ENCODE results near the gene MINDY3.
"Not testable (repeated sequence)": the region's sequence is repeated elsewhere in the genome, so short reads cannot be mapped to it uniquely, and the experiment has no call there.

MINDY3 gene

DNA sequence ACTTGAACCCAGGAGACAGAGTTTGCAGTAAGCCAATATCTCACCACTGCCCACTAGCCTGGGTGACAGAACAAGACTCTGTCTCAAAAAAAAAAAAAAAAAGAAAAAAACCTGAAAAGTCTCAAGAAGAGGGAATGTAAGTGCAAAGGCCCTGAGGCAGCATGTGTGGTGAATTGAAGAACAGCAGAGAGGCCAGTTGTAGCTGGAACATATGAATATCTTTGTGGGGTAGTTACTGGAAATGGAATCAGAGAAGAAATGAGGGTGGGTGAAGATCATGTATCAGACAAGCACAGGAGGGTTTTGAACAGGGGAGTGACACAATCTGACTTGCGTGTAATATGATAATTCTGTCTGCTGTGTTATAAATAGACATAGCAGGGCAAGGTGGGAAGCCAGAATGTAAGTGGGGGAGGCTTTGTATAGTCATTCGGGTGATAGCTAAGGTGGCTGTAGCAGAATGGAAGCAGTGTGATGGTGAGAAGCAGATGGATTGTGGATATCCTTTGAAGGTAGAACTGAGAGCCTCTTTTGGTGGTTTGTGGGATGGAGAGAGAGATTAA lies 95.3 kb downstream of the MINDY3 start:
- DNase-seq: no peak

DNA sequence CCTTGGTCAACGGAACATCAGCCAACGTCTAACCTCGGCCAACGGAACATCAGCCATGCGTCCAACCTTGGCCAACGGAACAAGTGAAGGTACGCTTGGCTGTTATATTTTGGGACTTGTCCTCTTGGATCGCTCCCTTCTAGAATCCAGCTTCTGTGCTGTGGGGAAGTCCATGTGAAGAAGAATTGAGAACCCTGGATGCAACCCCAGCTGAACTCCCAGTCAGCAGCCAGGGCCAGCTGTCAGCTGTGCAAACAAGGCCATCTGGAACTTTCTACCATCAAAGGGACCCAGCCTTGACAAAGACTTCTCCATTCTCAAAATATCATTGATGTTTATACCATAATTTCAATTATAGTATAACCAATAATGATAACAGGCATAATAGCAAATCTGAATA lies 97.3 kb downstream of the MINDY3 start:
- DNase-seq: no peak

DNA sequence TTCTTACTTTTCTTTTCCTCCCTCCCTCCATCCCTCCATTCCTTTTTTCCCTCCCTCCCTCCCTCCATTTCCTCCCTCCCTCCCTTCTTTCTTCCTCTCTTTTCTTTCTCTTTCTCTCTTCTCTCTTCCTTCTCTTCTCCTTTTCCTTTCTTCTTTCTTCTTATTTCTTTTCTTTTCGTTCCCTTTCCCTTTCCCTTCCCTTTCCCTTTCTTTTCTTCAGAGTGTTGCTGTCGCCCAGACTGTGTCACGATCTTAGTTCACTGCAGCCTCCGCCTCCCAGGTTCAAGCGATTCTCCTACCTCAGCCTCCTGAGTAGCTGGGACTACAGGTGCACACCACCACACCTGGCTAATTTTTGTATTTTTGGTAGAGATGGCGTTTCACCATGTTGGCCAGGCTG lies 98.1 kb downstream of the MINDY3 start:
- not testable (repeated sequence) for DNase-seq

DNA sequence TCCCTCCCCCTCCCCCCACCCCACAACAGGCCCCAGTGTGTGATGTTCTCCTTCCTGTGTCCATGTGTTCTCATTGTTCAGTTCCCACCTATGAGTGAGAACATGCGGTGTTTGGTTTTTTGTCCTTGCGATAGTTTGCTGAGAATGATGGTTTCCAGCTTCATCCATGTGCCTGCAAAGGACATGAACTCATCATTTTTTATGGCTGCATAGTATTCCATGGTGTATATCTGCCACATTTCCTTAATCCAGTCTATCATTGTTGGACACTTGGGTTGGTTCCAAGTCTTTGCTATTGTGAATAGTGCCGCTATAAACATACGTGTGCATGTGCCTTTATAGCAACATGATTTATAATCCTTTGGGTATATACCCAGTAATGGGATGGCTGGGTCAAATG lies 99.1 kb downstream of the MINDY3 start:
- DNase-seq: not testable (repeated sequence)

DNA sequence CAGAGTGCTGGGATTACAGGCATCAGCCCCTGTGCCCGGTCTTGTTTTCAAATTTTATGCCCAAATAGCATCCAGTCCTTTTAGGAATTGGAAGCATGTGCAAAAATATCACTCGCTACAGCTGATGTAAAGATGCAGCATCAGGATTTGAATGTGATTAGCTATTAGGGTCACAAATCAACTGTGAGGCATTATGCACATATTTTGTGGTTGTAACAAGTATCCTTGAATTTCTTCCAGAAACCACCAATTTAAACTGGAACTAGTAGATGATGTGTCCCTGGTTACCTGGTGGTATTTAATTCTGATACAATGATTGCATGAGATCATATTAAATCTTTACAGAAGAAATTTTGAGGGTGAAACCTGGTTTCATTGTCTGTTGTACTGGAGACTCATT lies 99.6 kb downstream of the MINDY3 start:
- DNase-seq: no peak

DNA sequence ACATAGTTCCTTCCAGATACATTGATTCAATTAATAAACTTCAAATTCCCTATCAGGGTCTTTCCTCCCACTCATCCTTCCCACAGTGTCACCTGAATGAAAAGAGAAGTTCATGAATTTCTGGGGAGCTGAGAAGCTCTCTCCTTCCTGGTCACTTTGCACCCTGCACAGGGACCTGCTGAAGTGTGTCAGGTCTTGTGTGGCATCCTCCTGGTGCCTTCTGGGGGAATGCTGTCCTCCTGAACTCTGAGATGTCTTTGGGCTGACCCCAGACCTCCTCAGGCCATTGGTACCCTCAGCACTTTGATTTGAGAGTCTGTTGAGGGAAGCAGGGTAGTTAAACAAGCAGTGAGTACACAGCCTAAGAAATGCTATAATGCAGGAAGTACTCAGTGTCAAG lies 101.0 kb downstream of the MINDY3 start:
- no peak for DNase-seq

DNA sequence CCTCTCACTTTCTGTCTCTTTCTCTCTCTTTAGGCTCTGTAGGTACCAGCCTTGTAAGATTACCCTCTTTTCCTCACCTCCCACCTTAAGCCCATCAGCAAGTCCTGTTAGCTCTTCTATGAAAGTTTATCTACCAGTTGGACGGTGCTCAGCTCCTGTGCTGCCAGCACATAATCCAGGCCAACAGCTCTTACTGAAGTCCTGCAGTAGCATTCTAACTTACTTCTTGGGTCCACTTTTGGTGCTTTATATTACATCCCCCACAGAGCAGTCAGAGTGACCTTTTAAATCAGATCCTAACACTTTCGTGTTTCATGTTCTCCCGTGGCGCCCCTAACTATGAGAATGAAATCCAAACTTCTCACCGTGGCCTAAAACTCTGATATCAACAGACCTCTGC lies 101.7 kb downstream of the MINDY3 start:
- no peak for DNase-seq

DNA sequence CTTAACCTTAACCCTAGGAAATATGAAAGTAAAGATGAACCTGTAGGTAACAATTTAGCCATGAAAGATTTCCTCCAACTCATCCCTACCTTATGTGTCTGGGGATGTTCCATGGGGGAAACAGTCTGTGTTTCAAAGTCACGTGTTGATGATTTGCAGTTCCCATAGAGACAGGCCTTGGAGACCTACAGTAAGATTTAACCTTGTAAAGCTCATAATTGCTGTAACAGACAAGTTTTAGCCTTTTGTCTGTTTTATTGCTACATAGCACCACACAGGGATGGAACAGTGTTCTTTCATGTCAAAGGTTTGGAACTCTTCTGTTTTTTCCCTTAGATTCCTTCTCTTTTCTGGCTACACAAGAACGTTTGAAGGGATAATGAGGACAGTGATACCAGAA lies 105.4 kb downstream of the MINDY3 start:
- DNase-seq: no peak

DNA sequence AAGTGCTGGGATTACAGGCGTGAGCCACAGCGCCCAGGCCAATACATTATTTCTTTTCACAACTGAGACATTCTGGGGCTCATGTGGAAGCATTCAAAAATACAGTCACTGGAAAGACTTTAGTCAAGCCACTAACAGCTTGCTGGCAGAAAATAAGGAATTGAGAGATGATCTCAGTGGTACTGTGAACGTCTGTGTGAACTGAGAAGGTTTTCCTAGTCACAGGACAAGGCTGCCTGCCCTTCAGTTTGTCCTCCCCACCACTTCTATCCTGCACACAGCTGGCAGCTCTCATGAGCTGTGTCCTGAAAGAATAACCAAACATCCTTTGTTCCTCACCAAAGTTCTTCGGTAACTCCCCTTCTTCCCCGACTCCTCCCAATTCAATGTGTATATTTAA lies 109.3 kb downstream of the MINDY3 start:
- DNase-seq: no peak

DNA sequence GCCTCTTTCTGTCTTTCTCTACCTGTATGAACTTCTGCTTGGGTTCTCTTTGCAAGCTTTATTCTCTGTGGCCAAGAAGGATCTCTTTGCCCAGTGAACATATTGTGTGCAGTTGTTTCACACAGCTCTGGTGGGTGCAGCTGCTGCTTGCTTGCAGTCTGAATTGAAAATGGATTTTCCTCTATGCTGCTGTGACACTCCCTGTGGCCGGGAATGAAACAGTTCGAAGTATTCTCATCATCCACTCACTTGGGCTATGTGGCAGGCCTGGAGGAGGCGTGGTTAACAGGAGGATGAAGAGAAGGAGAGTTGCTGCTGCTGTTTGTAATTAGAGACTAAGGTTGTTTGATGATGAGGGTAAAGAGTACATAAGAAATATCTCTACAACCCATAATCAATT lies 112.2 kb downstream of the MINDY3 start:
- no peak for DNase-seq

DNA sequence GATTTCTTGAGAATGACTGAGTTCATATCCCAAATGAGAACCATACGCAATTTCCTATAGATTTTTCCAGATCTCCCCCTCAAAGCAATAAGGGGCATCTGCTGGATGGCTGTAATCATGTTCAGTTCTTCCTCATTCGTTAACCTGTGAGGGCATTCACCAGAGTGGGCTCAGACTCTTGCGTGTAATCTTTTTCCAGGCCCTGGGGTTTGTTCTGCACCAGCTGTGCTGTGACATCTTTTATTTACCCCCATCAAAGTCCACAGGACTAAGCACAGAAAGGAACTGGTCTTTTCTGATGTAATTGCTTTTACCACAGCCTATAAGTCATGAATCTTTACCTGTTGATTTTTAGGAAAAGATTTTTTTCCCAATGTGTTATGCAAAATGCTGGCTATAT lies 112.7 kb downstream of the MINDY3 start:
- no peak for DNase-seq

DNA sequence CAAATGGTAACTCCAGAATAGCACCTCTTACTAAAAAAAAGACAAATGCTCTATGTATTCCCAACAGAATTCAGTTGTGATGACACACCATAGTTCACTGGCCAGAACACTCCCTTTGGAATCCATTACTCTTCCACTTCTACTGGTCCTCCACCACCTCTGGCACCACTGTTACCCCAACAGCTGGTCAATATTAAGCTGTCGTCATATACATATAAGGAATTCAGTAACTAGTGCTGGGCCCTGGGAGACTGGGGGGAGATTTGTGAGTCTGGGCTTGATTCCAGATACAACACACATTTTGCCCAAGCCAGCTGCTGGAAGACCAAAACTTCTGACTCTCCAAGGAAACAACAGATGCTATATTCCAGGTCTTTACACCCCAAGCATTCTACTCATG lies 114.6 kb downstream of the MINDY3 start:
- DNase-seq: no peak

DNA sequence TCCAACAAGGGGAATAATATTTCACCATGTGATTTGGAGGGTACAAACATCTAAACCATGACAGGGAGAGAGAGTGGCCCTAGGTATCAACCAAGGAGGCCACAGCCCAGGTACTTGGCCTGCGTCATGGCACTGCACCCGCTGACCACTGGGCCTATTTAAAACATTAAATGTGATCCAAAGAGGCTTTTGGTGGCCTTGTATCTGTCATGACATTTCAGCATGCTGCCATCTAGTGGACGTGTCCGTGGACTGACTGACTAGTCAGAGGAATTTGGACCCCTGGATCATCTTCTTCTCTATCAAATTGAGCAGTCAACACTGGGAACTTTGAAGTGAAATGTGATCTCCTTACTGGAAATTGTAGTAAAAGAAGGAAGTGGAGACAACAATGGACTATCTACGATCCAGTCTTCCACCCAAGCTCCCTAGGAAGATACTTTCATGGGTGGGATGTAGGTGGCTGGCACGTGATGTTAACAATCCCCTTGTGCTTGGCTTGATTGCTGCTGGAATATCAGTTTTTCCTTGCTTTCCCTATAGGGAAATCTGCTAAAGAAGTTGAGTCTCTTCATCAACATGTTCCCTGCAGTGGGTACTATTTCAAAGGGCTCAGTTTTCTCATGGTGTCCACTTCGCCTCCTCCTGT lies 116.0 kb downstream of the MINDY3 start:
- DNase-seq: no peak

DNA sequence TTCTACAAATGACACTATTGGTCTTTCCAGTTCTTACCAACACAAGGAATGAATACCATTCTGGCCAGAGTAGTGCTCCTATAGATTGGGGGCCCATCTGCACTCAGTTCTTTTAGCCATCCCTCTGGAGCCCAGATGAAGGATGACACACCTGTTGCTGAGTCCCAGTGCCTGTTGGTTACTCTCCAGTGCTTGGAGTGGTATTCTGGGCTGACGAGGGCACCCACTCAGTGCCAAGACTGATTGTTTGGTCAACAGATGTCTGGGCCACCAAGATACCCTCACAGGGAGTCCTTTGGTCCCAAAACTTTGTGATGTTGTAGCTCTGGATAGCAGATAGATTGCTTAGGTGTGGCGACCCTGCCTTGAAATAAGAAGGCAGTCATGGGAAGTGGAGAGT lies 116.9 kb downstream of the MINDY3 start:
- DNase-seq: no peak

DNA sequence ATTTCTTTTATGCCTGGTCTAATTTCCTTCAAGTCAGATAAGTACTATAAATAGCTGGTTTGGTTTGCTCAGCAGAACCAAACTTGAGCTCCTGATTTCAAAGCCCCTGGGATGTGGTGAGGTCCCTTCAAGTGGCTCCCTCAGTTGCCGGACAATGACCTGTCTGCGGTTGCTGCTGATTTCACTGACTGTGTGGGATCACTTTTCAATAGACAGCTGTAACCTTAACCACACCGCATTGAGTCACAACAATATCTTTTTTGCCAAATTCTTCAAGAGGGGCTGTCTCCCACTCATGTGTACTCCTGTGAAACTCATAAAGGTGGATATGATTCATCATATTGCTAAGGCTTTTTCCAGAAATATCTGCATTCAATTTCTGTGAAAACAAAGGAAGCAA lies 117.5 kb downstream of the MINDY3 start:
- no peak for DNase-seq

DNA sequence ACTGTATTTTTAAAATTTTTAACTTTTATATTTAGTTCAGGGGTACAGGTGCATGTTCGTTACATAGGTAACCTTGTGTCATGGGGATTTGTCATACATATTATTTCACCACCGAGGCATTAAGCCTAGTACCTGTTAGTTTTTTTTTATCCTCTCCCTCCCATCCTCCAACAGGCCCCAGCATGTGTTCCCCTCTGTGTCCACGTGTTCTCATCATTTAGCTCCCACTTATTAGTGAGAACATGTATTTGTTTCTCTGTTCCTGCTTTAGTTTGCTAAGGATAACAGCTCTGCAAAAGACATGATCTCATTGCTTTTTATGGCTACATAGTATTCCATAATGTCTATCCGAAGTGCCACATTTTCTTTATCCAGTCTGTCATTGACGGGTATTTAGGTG lies 118.2 kb downstream of the MINDY3 start:
- no peak for DNase-seq

DNA sequence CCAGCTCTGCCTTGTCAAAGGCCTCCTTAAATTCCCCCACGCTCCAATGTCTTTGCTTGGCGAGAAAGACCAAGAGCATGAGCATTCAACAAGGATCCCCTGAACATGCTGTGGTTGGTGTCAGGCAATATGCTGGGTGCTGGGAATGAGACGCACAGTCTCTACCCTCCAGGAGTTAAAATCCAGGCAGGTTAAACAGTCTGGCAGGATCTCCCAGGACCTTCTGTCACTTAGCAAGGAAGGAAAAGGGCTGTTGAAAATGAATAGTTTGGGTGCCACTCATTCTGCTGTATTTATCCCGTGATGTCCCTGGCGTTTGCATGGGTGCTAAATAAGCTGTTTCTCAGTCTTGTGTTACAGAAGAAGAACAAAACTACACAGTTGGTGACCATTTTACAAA lies 118.7 kb downstream of the MINDY3 start:
- DNase-seq: no peak

DNA sequence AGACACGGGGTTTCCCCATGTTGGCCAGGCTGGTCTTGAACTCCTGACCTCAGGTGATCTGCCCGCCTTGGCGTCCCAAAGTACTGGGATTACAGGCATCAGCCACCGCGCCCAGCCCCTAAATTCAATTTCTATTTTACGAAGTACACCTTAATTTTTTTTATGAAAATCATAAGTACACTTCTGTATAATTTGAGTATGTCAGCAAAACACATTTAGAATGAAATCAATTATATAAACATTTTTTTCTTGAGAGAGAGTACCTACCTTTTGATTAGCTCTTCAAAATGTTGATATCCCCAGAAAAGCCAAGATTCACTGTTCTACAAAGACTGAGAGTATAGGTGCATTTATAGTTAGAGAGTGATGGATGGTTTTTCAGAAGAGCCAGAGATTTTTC lies 120.0 kb downstream of the MINDY3 start:
- no peak for DNase-seq

DNA sequence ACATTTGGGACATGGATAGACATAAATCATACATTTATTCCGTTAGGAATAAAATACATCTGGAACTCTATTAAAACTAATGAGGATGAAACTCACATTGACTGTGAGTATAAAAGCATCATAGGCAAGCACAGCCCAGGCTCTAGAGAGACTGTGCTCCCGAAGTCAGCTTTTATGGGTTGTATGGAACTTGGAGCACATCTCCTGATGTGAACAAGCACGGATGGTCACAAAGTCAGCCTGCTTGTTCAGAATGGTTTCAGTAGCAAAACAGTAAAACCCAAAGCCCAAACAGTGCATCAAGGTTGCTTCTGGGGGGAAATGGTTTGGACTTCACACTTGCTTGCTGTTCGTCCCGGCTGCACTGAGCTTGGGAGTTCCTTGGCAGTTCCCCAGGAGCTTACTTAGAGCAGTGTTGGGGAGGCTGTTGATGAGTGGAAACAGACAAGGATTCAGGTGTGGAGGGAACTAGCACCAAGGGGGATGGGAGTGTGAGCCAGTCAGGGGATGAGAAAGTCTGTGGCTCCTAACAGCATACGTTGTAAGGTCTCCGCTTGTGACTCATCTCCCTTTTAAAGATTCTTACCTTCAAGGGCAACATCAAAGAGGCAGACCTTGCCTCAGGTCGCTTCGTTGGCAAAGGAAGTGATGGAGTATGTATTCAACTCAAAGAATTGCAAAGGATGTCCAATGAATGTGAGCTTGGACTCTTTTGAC lies 120.9 kb downstream of the MINDY3 start:
- no peak for DNase-seq

DNA sequence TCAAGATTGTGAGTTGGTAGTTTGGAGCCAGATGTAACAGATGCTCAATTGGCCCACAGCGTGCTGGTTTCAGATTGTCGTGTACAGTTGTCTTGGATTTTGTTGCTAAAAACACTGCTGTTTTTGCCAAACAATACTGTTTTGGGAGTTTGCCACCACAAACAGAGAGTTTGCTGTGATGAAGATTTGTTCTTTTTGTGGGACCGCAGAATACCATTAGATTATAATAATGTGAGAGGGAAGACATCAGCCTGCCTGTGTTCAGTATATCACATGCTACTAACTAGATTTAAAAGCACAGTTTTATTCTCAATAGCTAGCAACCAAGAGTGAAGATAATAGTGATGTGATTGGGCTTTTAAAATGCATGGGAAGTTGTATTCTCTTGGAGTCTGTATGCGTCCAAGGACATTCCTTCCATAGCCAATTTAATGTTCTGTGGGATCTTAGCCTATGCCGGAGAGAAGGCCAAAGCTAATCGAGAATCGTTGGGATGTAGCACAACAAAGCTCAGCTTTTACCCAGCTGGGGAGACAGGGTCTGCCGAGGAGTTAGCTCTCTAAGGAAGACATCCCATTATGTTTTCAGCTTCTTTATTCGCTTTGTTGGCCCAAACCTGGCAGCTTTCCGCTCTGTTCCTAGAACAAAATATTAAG lies 121.9 kb downstream of the MINDY3 start:
- no peak for DNase-seq

DNA sequence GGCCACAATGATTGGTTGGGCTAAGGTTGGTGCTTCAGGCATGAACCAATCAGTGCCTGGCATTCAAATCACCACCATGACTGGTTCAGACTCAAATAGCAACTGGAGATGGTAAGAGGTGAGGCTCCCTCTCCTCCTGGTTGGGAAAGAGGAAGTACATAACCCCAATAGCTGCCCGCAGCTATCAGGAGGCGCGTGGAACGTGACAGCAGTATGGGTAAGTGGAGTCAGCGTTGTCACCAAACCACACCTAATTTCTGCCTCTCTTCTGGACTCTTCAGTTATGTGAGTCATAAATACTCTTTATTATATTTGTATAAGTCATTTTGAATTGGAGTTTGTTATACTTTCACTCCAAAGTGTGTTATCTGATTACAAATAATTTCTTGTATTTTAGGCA lies 122.7 kb downstream of the MINDY3 start:
- DNase-seq: no peak

DNA sequence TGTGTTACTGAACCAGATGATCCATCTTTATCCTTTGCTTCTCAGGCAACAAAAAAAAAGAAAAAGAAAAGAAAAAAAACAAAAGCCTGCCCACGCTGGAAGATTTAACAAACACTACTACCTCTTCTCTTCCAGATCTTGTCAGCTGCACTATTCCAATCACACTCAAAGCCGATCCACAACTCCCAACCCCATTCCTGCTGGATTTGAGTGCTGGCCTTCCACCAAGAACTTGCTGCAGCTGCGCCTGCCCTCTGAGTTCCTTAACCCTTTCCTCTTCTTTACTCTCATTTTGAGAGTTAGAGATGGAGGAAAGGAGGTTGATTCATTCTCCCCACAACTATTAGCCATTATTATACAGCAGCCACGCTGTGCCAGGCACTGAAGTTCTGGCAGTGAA lies 124.5 kb downstream of the MINDY3 start:
- DNase-seq: no peak

DNA sequence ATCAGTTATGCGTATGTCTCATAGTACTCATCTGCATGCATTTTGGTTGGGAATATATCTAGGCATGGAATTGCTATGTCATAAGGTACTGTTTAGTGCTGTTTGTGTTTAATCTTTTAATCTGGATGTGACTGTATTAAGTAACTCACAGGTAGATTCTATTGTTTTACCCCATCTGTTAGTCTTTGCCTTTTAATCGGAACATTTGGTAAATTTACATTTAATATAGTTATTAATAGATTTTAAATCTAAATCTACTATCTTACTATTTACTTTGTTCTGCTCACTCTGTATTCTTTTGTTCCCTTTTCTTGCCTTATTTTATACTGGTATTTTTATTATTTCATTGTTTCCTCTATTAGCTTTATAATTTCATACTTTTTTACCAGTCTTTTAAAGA lies 130.0 kb downstream of the MINDY3 start:
- DNase-seq: no peak

DNA sequence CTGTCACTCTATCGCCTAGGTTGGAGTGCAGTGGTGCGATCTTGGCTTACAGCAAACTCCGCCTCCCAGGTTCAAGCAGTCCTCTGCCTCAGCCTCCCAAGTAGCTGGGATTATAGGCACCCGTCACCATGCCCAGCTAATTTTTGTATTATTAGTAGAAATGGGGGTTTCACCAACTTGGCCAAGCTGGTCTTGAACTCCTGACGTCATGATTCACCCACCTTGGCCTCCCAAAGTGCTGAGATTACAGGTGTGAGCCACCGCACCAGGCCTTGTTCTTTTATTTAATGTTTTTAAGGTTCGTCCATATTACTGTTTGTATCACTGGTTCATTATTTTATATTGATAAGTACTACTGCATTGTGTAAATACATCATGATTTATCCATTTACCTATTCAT lies 130.4 kb downstream of the MINDY3 start:
- no peak for DNase-seq

Measured in activated effector memory CD4-positive, alpha-beta T cell treated with Interleukin-2 at 50 U/mL for 16 hours (primary cell).